Activated CD4-positive, alpha-beta T cell treated with anti-CD3 and anti-CD28 coated beads, Interleukin-2, amount 10 ng/mL, durations not matched to agents 7 days and 5 days (primary cell): ENCODE measurements around the gene SECISBP2L. TPM values are rescaled to one million over a fixed set of nuclear protein-coding genes. Genes with fewer than 3 reads are reported as not detected.
"Not testable (repeated sequence)": the region's sequence is repeated elsewhere in the genome, so short reads cannot be mapped to it uniquely, and the experiment has no call there.

Source experiments
- CTCF ChIA-PET: fragments of 350-600 bp; sonication (Branson Sonifier 250); formaldehyde crosslinking; loops from one replicate; lab custom pipeline; 2021; ENCODE audit warnings: antibody characterized with exemption; lab: Charles Lee
- POLR2A ChIA-PET: fragments of 350-600 bp; sonication (Branson Sonifier 250); formaldehyde crosslinking; loops from one replicate; lab custom pipeline; 2021; ENCODE audit warnings: antibody characterized with exemption; lab: Charles Lee
- DNase-seq: peaks from one replicate; pipeline ENCODE4 v3.0.0-alpha.2; 2020
- H3K27ac Mint-ChIP-seq: one replicate; pipeline ENCODE4 v1.8.0; 2021; ENCODE audit warnings: mild to moderate bottlenecking, moderate library complexity, mixed read lengths
- H3K27me3 Mint-ChIP-seq: one replicate; pipeline ENCODE4 v1.8.0; 2021; ENCODE audit warnings: mixed read lengths
- H3K36me3 Mint-ChIP-seq: one replicate; pipeline ENCODE4 v1.8.0; 2021; ENCODE audit warnings: low read depth, mixed read lengths
- H3K4me1 Mint-ChIP-seq: one replicate; pipeline ENCODE4 v1.8.0; 2021; ENCODE audit warnings: mixed read lengths
- H3K4me3 Mint-ChIP-seq: one replicate; pipeline ENCODE4 v1.8.0; 2021; ENCODE audit warnings: mild to moderate bottlenecking, moderate library complexity, mixed read lengths
- H3K9me3 Mint-ChIP-seq: one replicate; pipeline ENCODE4 v1.8.0; 2021; ENCODE audit warnings: mixed read lengths
- total RNA-seq, 2 experiments: library from RNA; stranded (reverse); gene quantifications; one replicate each; pipeline ENCODE4 v1.2.3, GENCODE V29; 2021

SECISBP2L gene
- total RNA-seq, 2 experiments from 2014 or later: 29.2 to 35.8 TPM

DNA sequence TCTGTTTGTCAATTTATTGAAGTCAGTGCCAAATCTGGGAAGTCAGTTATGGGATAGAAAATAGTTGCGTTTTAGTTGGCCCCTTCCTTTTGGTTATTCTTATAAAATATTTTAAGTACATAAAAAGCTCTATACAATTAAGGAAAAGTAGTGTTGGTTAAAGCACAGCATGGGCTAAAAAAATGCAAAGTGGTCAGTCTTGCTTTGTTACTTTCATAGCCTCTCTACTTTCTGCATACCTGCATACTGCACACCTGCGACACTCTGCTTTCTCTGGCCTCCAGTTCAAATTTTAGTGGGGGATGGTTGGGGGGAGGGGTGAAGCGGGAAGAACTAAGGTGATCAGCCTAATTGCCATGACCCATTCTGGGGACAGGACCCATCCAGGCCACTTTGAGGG, 60.7 kb downstream of the SECISBP2L start:
- H3K27me3 Mint-ChIP-seq: no peaks in the 10 kb centered on the region
- no peaks in the 10 kb centered on the region for H3K4me1 Mint-ChIP-seq

DNA sequence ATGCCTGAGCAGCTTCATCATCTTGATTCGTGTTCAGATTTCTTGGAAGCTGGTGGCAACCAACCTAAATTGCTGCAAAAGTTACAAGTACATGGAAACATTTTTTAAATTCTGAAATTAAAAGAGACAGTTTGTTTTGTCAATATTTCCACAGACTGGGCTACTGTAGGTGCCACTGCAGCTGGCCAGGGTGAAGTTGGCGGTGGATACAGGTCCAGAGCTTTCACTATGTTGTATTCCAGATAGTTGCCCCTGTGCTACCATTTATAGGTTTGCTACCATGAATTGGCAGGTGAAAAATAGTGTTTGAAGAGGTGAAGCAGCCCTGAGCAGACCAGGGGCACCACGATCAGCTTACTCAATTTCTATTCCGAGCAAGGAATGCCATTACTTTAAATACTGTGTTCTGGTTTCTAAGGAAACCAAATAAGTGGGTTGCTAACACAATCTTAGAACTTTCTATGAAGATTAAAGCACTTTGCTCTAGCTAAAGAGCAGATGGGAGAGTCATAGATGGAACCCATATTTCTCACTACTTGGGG, 61.4 kb downstream of the SECISBP2L start:
- Mint-ChIP-seq H3K27ac (no peak overlapping the region), H3K36me3 (peaks cover 4% of the 10 kb centered on the region), H3K4me3 (no peak overlapping the region), H3K27me3 (peaks cover under 1% of the 10 kb centered on the region), H3K9me3 (no peaks in the 10 kb centered on the region), H3K4me1 (no peaks in the 10 kb centered on the region)
- POLR2A ChIA-PET: no interaction called here
- no peak for DNase-seq
- CTCF ChIA-PET: interaction anchor here (2.8 kb wide), 1 partner anchor 9 kb away, joined by 11 read pairs; no protein-coding TSS in a partner anchor

More for the DNA sequence above, 60.7 kb downstream of the SECISBP2L start:
- no peak for DNase-seq
- ChIA-PET CTCF (interaction anchor here (2.8 kb wide), 1 partner anchor 10 kb away, joined by 11 read pairs; no protein-coding TSS in a partner anchor), POLR2A (no interaction called here)
- Mint-ChIP-seq H3K9me3 (no peaks in the 10 kb centered on the region), H3K27ac (no peak overlapping the region), H3K4me3 (no peak overlapping the region), H3K36me3 (peaks cover 7% of the 10 kb centered on the region)

DNA sequence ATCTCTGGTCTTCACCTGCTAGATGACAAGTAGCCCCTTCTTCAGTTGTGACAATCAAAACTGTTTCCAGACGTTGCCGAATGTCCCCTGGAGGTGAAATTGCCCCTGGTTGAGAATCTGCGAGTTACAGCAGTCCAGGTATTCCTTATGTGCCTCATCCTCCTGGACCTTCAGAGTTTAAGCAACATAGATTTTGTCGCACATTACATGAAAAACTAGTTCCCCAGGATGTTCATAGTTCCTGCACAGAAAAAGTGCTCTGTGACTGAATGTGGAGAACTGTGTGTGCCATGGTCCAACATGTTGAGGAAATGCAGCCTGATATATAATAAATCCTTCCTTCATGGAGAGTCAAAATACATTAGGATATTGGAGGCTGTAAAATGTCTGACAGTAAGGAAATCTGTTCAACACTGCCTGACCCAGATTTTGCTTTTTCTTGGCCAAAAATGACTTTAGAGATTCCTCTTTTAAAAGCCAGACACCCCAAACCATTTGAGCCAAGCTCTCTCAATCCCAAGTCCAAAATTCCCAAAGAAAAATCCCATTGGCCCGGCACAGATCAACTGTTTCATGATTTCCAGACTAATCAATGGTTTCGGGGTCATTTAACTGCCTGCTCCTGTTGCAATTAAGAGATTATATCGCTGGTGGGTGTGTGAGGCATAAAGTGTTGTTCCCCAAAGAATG, 62.1 kb downstream of the SECISBP2L start:
- DNase-seq: no peak
- Mint-ChIP-seq H3K4me1 (no peaks in the 10 kb centered on the region), H3K27ac (no peak overlapping the region), H3K4me3 (no peak overlapping the region), H3K27me3 (peaks cover 3% of the 10 kb centered on the region), H3K9me3 (no peaks in the 10 kb centered on the region), H3K36me3 (peaks cover 4% of the 10 kb centered on the region)
- ChIA-PET CTCF (interaction anchor here (2.8 kb wide), 1 partner anchor 8 kb away, joined by 11 read pairs; no protein-coding TSS in a partner anchor), POLR2A (no interaction called here)

DNA sequence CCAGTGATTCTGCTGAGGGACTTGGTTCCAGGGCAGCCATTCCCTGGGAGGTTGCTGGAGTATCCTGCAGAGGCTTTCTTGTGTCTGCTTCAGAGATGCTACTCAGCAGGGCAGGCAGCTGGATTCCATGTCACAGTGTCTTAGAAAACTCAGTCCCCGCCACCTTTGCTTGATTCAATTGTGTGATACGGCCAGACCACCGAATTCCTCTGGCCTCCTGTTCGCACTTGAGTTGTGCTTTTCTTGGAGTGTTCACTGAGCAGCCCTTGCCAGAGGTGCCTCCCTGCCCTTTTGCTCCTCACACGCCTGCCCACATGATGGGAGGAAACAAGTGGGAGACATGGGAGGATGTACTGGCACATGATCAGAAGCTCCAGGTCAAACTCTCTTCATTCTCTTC, 62.9 kb downstream of the SECISBP2L start:
- ChIA-PET POLR2A (no interaction called here), CTCF (no interaction called here)
- Mint-ChIP-seq H3K27me3 (peaks cover 3% of the 10 kb centered on the region), H3K27ac (no peak overlapping the region), H3K9me3 (no peaks in the 10 kb centered on the region), H3K4me3 (no peak overlapping the region), H3K4me1 (no peaks in the 10 kb centered on the region), H3K36me3 (peaks cover 3% of the 10 kb centered on the region)
- no peak for DNase-seq

DNA sequence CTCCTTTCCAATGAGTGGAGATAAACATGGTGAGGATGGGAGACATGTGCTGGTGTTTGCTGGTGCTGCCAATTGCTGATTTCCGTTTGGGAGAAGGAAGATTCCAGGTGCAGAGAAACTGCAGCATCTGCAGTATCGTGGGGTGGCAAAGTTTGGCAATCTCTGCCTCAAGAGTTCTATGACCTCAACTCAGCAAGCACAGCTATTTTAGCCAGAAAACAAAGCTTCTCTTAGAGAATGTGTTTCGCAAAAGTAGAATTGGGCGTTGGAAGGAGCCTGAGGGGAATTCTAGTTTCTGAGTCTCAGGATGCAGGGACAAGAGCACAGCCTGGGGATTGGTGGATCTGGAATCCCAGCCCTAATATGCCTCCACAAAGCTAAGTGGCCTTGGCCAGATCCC, 64.3 kb downstream of the SECISBP2L start:
- Mint-ChIP-seq H3K27ac (no peak overlapping the region), H3K4me3 (no peak overlapping the region), H3K4me1 (no peaks in the 10 kb centered on the region), H3K36me3 (no peaks in the 10 kb centered on the region), H3K9me3 (no peaks in the 10 kb centered on the region), H3K27me3 (peaks cover 3% of the 10 kb centered on the region)
- CTCF ChIA-PET: interaction anchor here (0.5 to 0.9 kb wide), 2 partner anchors 120 to 636 kb away, joined by 3 to 4 read pairs; no protein-coding TSS in a partner anchor
- POLR2A ChIA-PET: no interaction called here
- DNase-seq: no peak

DNA sequence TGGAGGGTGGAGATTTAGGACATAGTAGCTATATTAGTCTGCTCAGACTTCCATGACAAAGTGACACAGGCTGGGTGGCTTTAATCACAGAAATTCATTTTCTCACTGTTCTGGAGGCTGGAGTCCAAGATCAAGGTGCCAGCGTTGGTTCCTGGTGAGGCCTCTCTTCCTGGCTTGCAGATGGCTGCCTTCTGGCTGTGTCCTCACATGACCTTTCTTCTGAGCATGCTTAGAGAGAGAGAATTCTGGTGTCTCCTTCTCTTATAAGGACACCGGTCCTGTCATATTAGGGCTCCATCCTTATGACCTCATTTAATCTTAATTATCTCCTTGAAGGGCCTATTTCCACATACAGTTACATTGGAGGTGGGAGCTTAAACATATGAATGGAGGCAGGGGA, 67.6 kb downstream of the SECISBP2L start:
- Mint-ChIP-seq H3K27ac (peak overlapping the region; percentile 38), H3K4me3 (no peak overlapping the region), H3K36me3 (no peaks in the 10 kb centered on the region), H3K9me3 (no peaks in the 10 kb centered on the region), H3K4me1 (peaks cover 3% of the 10 kb centered on the region), H3K27me3 (peaks cover 5% of the 10 kb centered on the region)
- ChIA-PET POLR2A (no interaction called here), CTCF (interaction anchor here (1.1 kb wide), 1 partner anchor 13 kb away, joined by 3 read pairs; no protein-coding TSS in a partner anchor)
- DNase-seq: no peak

DNA sequence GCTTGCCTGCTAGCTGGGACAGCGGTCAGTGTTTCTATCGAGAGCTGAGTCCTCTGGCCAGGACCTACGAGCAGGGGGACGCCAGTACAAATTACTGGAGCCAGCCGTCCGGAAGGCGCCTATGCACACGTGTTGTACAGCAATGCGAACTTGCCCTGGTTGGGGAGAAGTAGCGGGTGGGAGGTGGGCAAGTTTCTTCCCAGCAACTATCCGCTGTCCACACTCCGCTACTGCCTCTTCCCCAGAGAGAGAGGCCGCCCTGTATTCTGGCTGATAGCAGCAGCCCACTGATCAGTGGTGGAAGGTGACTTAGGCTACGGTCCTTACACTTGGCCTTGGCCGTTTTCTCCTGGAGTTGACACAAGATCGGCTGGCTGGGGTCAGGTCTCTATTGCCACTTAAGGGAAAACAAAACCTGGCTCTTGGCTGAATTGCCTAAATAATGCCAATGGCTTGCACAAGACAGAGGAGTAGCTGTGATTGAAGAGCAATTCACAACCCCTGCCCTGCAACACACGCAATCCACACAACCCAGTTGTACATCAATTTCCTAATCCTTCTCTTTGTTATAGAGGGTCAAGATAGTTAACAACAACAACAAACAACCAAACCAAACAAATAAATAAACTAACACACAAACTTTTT, 69.7 kb downstream of the SECISBP2L start:
- H3K4me3 Mint-ChIP-seq: peak overlapping the region; percentile 47
- H3K9me3 Mint-ChIP-seq: no peaks in the 10 kb centered on the region

DNA sequence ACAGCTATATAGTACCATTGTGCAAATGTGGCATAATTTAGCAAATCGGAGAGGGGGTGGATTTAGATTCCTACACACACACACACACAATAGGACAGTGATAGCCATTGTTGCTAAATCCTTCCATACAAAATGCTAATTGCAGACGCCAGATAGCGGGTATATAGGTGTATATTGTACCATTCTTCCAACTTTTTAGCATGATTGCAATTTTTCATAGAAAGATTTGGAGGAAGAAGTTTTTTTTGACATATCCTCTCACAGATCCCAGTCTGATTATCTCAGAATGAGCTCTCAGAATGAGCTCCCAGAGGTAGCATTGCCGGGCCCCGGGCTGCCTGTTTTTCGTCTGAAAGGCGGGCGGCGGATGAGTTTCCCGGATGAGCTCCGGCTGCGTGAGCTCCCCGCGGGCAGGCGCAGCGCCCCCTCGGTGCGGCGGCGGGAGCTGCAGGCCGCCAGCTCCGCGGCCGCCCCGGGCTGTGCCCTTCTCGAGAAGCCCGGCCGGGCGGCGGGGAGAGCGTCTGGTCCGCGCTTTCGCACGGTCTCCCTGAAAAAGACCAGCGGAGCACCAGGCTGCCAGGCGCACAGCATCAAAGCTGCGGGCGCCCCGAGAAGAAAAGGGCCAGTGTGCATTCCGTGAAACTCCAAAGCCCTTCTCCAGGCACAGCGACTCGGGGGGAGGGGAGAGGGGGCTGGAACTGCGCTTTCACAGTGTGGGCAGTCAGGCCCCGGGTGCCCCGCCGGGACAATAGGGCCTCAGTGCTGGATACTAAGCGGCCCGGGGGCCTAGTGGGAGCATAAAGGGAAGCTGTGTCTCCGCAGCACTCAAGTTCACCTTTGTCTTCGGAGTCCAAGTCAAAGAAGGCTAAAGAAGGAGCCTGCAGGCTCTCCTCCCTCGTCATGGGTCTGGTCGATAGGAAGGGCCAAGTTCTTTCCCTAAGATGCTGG, 70.5 kb downstream of the SECISBP2L start:
- peak; percentile 72 for DNase-seq
- Mint-ChIP-seq H3K4me3 (peak overlapping the region; percentile 47), H3K27ac (no peak overlapping the region), H3K36me3 (no peaks in the 10 kb centered on the region), H3K27me3 (peaks cover 7% of the 10 kb centered on the region), H3K9me3 (no peaks in the 10 kb centered on the region), H3K4me1 (peaks cover 3% of the 10 kb centered on the region)
- ChIA-PET CTCF (interaction anchor here (0.6 to 4.2 kb wide), 35 partner anchors 10 to 180 kb away, joined by 3 to 88 read pairs (median 4); partner anchors contain the start of genes COPS2 and SHC4), POLR2A (interaction anchor here (0.6 to 1.3 kb wide), 7 partner anchors 8 to 165 kb away, joined by 3 to 5 read pairs (median 3); partner anchors contain the start of genes CEP152 and EID1)

More for the DNA sequence above, 69.7 kb downstream of the SECISBP2L start:
- ChIA-PET POLR2A (interaction anchor here (0.6 to 1.3 kb wide), 4 partner anchors 9 to 118 kb away, joined by 3 to 4 read pairs (median 3); partner anchors contain the start of gene EID1), CTCF (interaction anchor here (0.7 to 4.2 kb wide), 19 partner anchors 9 to 179 kb away, joined by 3 to 88 read pairs (median 4); partner anchors contain the start of genes COPS2 and SHC4)
- no peaks in the 10 kb centered on the region for H3K36me3 Mint-ChIP-seq
- no peak overlapping the region for H3K27ac Mint-ChIP-seq
- no peak for DNase-seq
- H3K27me3 Mint-ChIP-seq: peaks cover 5% of the 10 kb centered on the region
- peaks cover 3% of the 10 kb centered on the region for H3K4me1 Mint-ChIP-seq

DNA sequence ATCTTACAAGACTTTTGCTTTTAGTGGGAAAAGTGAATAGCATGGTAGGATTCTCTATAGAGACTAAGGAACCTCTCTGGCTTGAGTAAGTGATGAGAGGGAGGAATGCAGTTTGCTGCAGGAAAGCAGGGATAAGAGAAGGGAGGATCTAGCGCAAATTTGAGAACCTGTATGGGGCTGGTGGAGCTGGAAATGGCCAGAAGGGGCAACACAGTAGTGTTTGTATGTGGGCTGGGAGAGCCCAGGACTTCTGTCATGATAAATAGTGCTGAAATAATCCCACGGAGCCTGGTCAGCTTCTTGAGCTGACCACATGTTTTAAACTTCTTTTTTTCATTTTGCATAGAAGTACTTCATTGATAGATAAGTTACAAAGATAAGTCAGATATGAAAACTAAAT, 71.4 kb downstream of the SECISBP2L start:
- CTCF ChIA-PET: interaction anchor here (0.7 to 4.2 kb wide), 14 partner anchors 11 to 531 kb away, joined by 3 to 88 read pairs (median 5); partner anchors contain the start of gene SHC4
- Mint-ChIP-seq H3K4me3 (no peak overlapping the region), H3K4me1 (peaks cover 3% of the 10 kb centered on the region), H3K27ac (no peak overlapping the region), H3K9me3 (no peaks in the 10 kb centered on the region), H3K27me3 (peaks cover 13% of the 10 kb centered on the region), H3K36me3 (no peaks in the 10 kb centered on the region)
- POLR2A ChIA-PET: interaction anchor here (1.3 kb wide), 1 partner anchor 113 kb away, joined by 3 read pairs; no protein-coding TSS in a partner anchor
- DNase-seq: no peak

DNA sequence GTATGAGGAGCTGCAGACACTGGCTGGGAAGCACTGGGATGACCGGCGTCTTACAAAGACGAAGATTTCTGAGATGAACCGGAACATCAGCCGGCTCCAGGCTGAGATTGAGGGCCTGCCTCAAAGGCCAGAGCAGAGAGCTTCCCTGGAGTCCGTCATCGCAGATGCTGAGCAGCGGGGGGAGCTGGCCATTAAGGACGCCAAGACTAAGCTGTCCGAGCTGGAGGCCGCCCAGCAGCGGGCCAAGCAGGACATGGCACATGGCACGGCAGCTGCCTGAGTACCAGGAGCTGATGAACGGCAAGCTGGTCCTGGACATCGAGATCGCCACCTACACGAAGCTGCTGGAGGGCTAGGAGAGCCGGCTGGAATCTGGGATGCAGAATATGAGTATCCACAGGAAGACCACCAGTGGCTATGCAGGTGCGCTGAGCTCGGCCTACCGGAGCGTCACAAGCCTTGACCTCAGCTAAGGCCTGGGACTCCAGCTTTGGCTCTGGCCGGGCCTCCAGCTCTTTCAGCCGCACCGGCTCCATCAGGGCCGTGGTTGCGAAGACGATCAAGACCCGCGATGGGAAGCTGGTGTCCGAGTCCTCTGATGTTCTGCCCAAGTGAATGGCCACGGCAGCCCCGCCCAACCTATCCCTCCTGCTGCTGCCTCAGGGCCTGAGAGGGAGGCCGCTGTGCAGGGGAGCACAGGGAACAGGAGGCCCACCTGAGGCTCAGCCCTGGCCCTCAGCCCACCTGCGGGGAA, 73.3 kb downstream of the SECISBP2L start:
- ChIA-PET POLR2A (no interaction called here), CTCF (interaction anchor here (1.6 to 2.4 kb wide), 3 partner anchors 9 to 25 kb away, joined by 6 to 8 read pairs (median 6); partner anchors contain the start of gene SHC4)
- Mint-ChIP-seq H3K27ac (no peak overlapping the region), H3K27me3 (peaks cover 11% of the 10 kb centered on the region), H3K36me3 (no peaks in the 10 kb centered on the region), H3K9me3 (no peaks in the 10 kb centered on the region), H3K4me1 (peaks cover 3% of the 10 kb centered on the region), H3K4me3 (no peak overlapping the region)
- DNase-seq: no peak

DNA sequence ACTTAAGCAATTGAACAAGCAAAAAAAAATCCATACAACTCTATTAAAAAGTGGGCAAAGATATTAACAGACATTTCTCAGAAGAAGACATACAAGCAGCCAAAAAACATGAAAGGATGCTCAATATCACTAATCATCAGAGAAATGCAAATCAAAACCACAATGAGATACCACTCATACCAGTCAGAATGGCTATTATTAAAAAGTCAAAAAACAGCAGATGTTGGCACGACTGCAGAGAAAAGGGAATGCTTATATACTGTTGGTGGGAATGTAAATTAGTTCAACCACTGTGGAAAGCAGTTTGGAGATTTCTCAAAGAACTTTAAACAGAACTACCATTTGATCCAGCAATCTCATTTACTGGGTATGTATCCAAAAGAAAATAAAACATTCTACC, 75.3 kb downstream of the SECISBP2L start:
- H3K27me3 Mint-ChIP-seq, H3K9me3 Mint-ChIP-seq, POLR2A ChIA-PET, H3K36me3 Mint-ChIP-seq, H3K27ac Mint-ChIP-seq, H3K4me3 Mint-ChIP-seq, CTCF ChIA-PET, DNase-seq: not testable (repeated sequence)
- H3K4me1 Mint-ChIP-seq: peaks cover 17% of the 10 kb centered on the region
